GM04503 (cell line): Measurements from ENCODE around the gene ILF3.

Source experiments
- DNase-seq: peaks from one replicate; pipeline ENCODE4 v3.0.0-alpha.2; 2012; ENCODE audit warnings: low read depth

Gene ILF3

GRCh38 chr19:10730932-10731331 is 76.8 kb downstream of the ILF3 start:
- no peak for DNase-seq

GRCh38 chr19:10735741-10736140 is 81.6 kb downstream of the ILF3 start:
- no peak for DNase-seq

- no peak for DNase-seq
These were observed 82.0 kb downstream of the ILF3 start for GRCh38 chr19:10736189-10736588.

GRCh38 chr19:10736916-10737551 is 82.9 kb downstream of the ILF3 start:
- no peak for DNase-seq

DNA sequence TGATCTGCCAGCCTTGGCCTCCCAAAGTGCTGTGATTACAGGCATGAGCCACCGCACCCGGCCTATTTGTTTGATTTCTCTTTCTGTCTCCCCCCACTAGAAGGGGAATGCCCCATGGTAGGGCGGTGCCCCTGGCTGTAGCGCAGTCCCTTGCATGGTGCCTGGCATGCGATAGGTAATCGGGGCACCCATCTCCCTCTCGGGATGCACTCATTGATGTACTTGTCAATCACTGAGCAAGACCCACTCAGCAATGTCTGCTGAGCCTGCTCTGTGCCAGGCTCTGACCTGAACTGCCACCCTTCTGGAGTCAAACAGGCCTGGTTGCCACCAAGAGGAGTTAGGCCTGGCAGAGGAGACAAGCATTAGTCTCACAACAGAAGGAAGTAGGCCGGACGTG is 83.6 kb downstream of the ILF3 start:
- DNase-seq = no peak

GRCh38 chr19:10740798-10741197 is 86.7 kb downstream of the ILF3 start:
- DNase-seq = no peak
